Suprapubic skin (tissue), 4 donors: ENCODE results near the gene TMEM101.

ENCODE experiments used
- EP300 ChIP-seq: sonication (generic); formaldehyde crosslinking; IDR thresholded peaks from one replicate; pipeline ENCODE4 v1.6.1; 2017; ENCODE audit warnings: antibody characterized with exemption
- POLR2AphosphoS5 ChIP-seq, 3 donors: sonication (generic); formaldehyde crosslinking; IDR thresholded peaks; one replicate each; pipeline ENCODE4 v1.6.1; 2017; ENCODE audit warnings: antibody characterized with exemption in 3 of 3
- TF ChIP-seq, protein P1 (sequence below), 2 donors: fragments of 200-600 bp in 1 of 2; fragments of 450-650 bp in 1 of 2; sonication (generic) in 1 of 2; IDR thresholded peaks; one replicate each; pipeline ENCODE4 v1.5.1; 2016 to 2019; ENCODE audit warnings: antibody characterized with exemption in 2 of 2, mild to moderate bottlenecking in 1 of 2, moderate library complexity in 1 of 2

DNA sequence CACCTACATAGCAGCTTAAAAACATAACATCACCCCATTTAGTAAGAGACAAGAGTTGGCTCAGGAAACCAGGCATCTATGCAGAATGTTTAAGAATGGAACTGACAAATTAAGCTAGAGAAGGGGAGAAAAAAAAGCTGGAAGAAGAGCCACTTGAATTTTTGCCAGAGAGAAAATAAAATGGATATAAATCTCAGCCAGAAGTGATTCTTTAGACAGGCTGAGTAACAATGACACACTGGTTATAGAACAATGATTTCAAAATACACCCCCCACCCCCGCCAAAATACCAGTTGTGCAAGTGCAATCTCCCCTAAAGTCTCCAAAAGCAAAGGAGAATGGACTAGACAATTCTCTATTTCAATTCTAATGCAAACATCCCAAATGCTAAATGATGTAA lies 29.3 kb upstream of the TMEM101 start:
- TF ChIP-seq POLR2AphosphoS5 (IDR thresholded peaks at IDR 0.05) (no peak), EP300 (no peak)
- TF ChIP-seq, protein P1, sequence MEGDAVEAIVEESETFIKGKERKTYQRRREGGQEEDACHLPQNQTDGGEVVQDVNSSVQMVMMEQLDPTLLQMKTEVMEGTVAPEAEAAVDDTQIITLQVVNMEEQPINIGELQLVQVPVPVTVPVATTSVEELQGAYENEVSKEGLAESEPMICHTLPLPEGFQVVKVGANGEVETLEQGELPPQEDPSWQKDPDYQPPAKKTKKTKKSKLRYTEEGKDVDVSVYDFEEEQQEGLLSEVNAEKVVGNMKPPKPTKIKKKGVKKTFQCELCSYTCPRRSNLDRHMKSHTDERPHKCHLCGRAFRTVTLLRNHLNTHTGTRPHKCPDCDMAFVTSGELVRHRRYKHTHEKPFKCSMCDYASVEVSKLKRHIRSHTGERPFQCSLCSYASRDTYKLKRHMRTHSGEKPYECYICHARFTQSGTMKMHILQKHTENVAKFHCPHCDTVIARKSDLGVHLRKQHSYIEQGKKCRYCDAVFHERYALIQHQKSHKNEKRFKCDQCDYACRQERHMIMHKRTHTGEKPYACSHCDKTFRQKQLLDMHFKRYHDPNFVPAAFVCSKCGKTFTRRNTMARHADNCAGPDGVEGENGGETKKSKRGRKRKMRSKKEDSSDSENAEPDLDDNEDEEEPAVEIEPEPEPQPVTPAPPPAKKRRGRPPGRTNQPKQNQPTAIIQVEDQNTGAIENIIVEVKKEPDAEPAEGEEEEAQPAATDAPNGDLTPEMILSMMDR (IDR thresholded peaks at IDR 0.05) = no peak
